H9 (cell line): ENCODE measurements around the gene ZBTB47. TPM values are rescaled to one million over a fixed set of nuclear protein-coding genes. Genes with fewer than 3 reads are reported as not detected.

Source experiments
- DNase-seq: peaks from one replicate; pipeline ENCODE4 v3.0.0-alpha.2; 2017
- H2AFZ ChIP-seq: one replicate; pipeline ENCODE4 v1.6.1; 2013; ENCODE audit warnings: mild to moderate bottlenecking, low read length, control low read depth, moderate library complexity
- H2AK5ac ChIP-seq: 2 replicates; pipeline ENCODE4 v1.6.1; 2013; ENCODE audit warnings: low read length, control low read depth, mixed read lengths; ENCODE audit not compliant: insufficient read length
- H2BK120ac ChIP-seq: one replicate; pipeline ENCODE4 v1.6.1; 2013; ENCODE audit warnings: low read depth, mild to moderate bottlenecking, low read length, control low read depth, inconsistent platforms; ENCODE audit not compliant: poor library complexity, severe bottlenecking
- H2BK12ac ChIP-seq: 2 replicates; pipeline ENCODE4 v1.6.1; 2013; ENCODE audit warnings: low read length, control low read depth, mixed read lengths, low read depth; ENCODE audit not compliant: insufficient read length
- H2BK15ac ChIP-seq: 2 replicates; pipeline ENCODE4 v1.6.1; 2013; ENCODE audit warnings: low read depth, low read length, control low read depth
- H2BK20ac ChIP-seq: one replicate; pipeline ENCODE4 v1.6.1; 2013; ENCODE audit warnings: low read depth, mild to moderate bottlenecking, low read length, control low read depth, inconsistent platforms; ENCODE audit not compliant: poor library complexity, severe bottlenecking
- H2BK5ac ChIP-seq: 2 replicates; pipeline ENCODE4 v1.6.1; 2013; ENCODE audit warnings: low read length, control low read depth, mixed read lengths; ENCODE audit not compliant: insufficient read length
- H3K14ac ChIP-seq: 2 replicates; pipeline ENCODE4 v1.6.1; 2013; ENCODE audit warnings: low read length, control low read depth; ENCODE audit not compliant: insufficient read depth
- H3K18ac ChIP-seq: 2 replicates; pipeline ENCODE4 v1.6.1; 2013; ENCODE audit warnings: low read depth, mild to moderate bottlenecking, mixed read lengths, low read length, control low read depth; ENCODE audit not compliant: insufficient read length
- H3K23ac ChIP-seq: 2 replicates; pipeline ENCODE4 v1.6.1; 2013; ENCODE audit warnings: low read length, control low read depth, mixed read lengths, low read depth; ENCODE audit not compliant: insufficient read length
- H3K23me2 ChIP-seq: 2 replicates; pipeline ENCODE4 v1.6.1; 2013; ENCODE audit warnings: low read depth, mild to moderate bottlenecking, mixed read lengths, low read length, control low read depth; ENCODE audit not compliant: insufficient read length, poor library complexity, severe bottlenecking
- H3K27ac ChIP-seq: 2 replicates; pipeline ENCODE4 v1.5.1; 2013; ENCODE audit warnings: low read length, control low read depth, mixed read lengths, low read depth; ENCODE audit not compliant: insufficient read length
- H3K27me3 ChIP-seq: 2 replicates; pipeline ENCODE4 v1.6.1; 2013; ENCODE audit warnings: low read length, control low read depth, inconsistent platforms; ENCODE audit not compliant: insufficient read depth
- H3K4ac ChIP-seq: 2 replicates; pipeline ENCODE4 v1.6.1; 2013; ENCODE audit warnings: low read depth, mild to moderate bottlenecking, control low read depth, inconsistent platforms, low read length, moderate library complexity
- H3K4me1 ChIP-seq: 2 replicates; pipeline ENCODE4 v1.6.1; 2013; ENCODE audit warnings: low read length, control low read depth, inconsistent platforms; ENCODE audit not compliant: insufficient read depth
- H3K4me2 ChIP-seq: 2 replicates; pipeline ENCODE4 v1.6.1; 2013; ENCODE audit warnings: low read length, control low read depth, mixed read lengths; ENCODE audit not compliant: insufficient read length, insufficient read depth
- H3K56ac ChIP-seq: 2 replicates; pipeline ENCODE4 v1.6.1; 2013; ENCODE audit warnings: low read depth, mild to moderate bottlenecking, mixed read lengths, low read length, control low read depth; ENCODE audit not compliant: insufficient read length
- H3K79me1 ChIP-seq: 2 replicates; pipeline ENCODE4 v1.6.1; 2013; ENCODE audit warnings: low read depth, mild to moderate bottlenecking, moderate library complexity, low read length, control low read depth, inconsistent platforms; ENCODE audit not compliant: insufficient read depth, poor library complexity, severe bottlenecking
- H3K79me2 ChIP-seq: 2 replicates; pipeline ENCODE4 v1.6.1; 2013; ENCODE audit warnings: low read length, control low read depth, inconsistent platforms; ENCODE audit not compliant: insufficient read depth
- H3K9ac ChIP-seq: 2 replicates; pipeline ENCODE4 v1.6.1; 2013; ENCODE audit warnings: low read length, control low read depth, mixed read lengths; ENCODE audit not compliant: insufficient read length; ENCODE audit errors: extremely low read depth
- H3K9me3 ChIP-seq: one replicate; pipeline ENCODE4 v1.6.1; 2013; ENCODE audit warnings: low read depth, low read length, inconsistent platforms; ENCODE audit not compliant: control insufficient read depth
- H3T11ph ChIP-seq: one replicate; pipeline ENCODE4 v1.6.1; 2013; ENCODE audit warnings: mild to moderate bottlenecking, low read length, control low read depth, inconsistent platforms
- H4K20me1 ChIP-seq: one replicate; pipeline ENCODE4 v1.6.1; 2013; ENCODE audit not compliant: control insufficient read depth, insufficient read length, insufficient read depth
- H4K5ac ChIP-seq: 2 replicates; pipeline ENCODE4 v1.6.1; 2013; ENCODE audit warnings: low read depth, mild to moderate bottlenecking, mixed read lengths, low read length, control low read depth; ENCODE audit not compliant: insufficient read length
- H4K8ac ChIP-seq: replicated peaks from 2 replicates; pipeline ENCODE4 v1.6.1; 2013; ENCODE audit warnings: low read length, control low read depth, mixed read lengths, low read depth; ENCODE audit not compliant: insufficient read length
- H4K91ac ChIP-seq: 2 replicates; pipeline ENCODE4 v1.6.1; 2013; ENCODE audit warnings: low read depth, mild to moderate bottlenecking, moderate library complexity, mixed read lengths, low read length, control low read depth; ENCODE audit not compliant: insufficient read length
- H3K27ac Mint-ChIP-seq, 3 experiments: 2 replicates in 2 of 3; 3 replicates in 1 of 3; pipeline ENCODE4 v1.8.0; 2020 to 2021; ENCODE audit warnings: mixed read lengths in 3 of 3, mild to moderate bottlenecking in 1 of 3, moderate library complexity in 1 of 3
- H3K27me3 Mint-ChIP-seq: 2 replicates; pipeline ENCODE4 v1.8.0; 2021; ENCODE audit warnings: low read depth, mild to moderate bottlenecking, moderate library complexity, mixed read lengths
- H3K36me3 Mint-ChIP-seq, 3 experiments: 2 replicates in 2 of 3; 3 replicates in 1 of 3; pipeline ENCODE4 v1.8.0; 2020 to 2021; ENCODE audit warnings: low read depth in 3 of 3, mixed read lengths in 3 of 3; ENCODE audit not compliant: insufficient read depth in 1 of 3
- H3K4me1 Mint-ChIP-seq, 2 experiments: 2 replicates each; pipeline ENCODE4 v1.8.0; 2020; ENCODE audit warnings: mixed read lengths in 2 of 2
- H3K4me3 Mint-ChIP-seq, 2 experiments: 2 replicates in 1 of 2; 3 replicates in 1 of 2; pipeline ENCODE4 v1.8.0; 2020 to 2021; ENCODE audit warnings: mild to moderate bottlenecking in 2 of 2, mixed read lengths in 2 of 2, moderate library complexity in 1 of 2
- H3K9me3 Mint-ChIP-seq, 2 experiments: 2 replicates in 1 of 2; 3 replicates in 1 of 2; pipeline ENCODE4 v1.8.0; 2020; ENCODE audit warnings: mild to moderate bottlenecking in 2 of 2, mixed read lengths in 2 of 2, moderate library complexity in 1 of 2
- WGBS: extraction: QIAGEN DNeasy Blood & Tissue Kit; methylation state at CpG from one replicate; pipeline ENCODE4 v1.1.7; 2013; ENCODE audit warnings: missing lambda C conversion rate, low lambda C conversion rate, mixed read lengths; ENCODE audit not compliant: insufficient read length; ENCODE audit errors: extremely low coverage; 5-methylcytosine and 5-hydroxymethylcytosine counted together
- total RNA-seq: library from RNA; stranded (reverse); gene quantifications from 2 replicates; pipeline ENCODE4 v1.2.1, GENCODE V29; 2021
- TF ChIP-seq, protein P1 (sequence below): fragments of 200-600 bp; sonication (generic); conservative IDR thresholded peaks from 3 replicates; pipeline ENCODE4 v1.8.0; 2021; ENCODE audit warnings: antibody characterized with exemption, mild to moderate bottlenecking

ZBTB47 gene
- total RNA-seq, 1 experiment from 2014 or later: 3.6 TPM

DNA sequence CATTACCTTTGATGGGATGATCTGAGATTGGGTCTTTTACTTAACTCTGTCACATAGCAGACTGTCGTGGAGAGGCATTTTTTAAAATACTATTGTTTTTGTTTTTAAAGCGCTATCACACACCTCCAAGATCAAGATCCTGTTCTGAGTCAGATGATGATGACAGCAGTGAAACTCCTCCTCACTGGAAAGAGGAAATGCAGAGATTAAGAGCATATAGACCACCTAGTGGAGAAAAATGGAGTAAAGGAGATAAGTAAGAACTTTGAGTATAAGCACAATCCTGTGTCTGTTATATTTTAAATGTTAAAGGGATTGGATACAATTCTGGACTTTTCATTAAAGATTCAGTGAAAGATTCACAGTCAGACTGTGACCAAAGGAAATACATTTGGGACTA, 18.4 kb upstream of the ZBTB47 start:
- Histone ChIP-seq H3K23ac (no peak overlapping the region), H2BK120ac (no peak overlapping the region), H3K23me2 (no peaks in the 10 kb centered on the region), H2BK15ac (no peak overlapping the region), H3K9me3 (no peaks in the 10 kb centered on the region), H2BK12ac (no peak overlapping the region), H2BK20ac (no peak overlapping the region), H4K5ac (no peak overlapping the region), H4K8ac (no peak overlapping the region), H3K27ac (no peak overlapping the region), H4K91ac (no peak overlapping the region), H3K27me3 (no peaks in the 10 kb centered on the region), H3K56ac (no peak overlapping the region), H3K4me1 (no peaks in the 10 kb centered on the region; the same call in 1 of the 2 replicates), H2BK5ac (no peak overlapping the region), H3K14ac (no peak overlapping the region), H4K20me1 (peaks cover 3% of the 10 kb centered on the region), H3K79me1 (peaks cover 7% of the 10 kb centered on the region), H3K4ac (no peak overlapping the region), H3K9ac (no peak overlapping the region), H2AK5ac (no peak overlapping the region), H3T11ph (no peak overlapping the region), H3K79me2 (no peaks in the 10 kb centered on the region), H3K4me2 (no peak overlapping the region), H3K18ac (no peak overlapping the region), H2AFZ (no peak overlapping the region)
- no CpG with 5 or more reads among the region's 2 CpGs for WGBS
- H3K36me3 Mint-ChIP-seq: peaks cover 24 to 45% (median 34%) of the 10 kb centered on the region in 3 experiments; a peak in 5 of 7 replicates
- TF ChIP-seq, protein P1, sequence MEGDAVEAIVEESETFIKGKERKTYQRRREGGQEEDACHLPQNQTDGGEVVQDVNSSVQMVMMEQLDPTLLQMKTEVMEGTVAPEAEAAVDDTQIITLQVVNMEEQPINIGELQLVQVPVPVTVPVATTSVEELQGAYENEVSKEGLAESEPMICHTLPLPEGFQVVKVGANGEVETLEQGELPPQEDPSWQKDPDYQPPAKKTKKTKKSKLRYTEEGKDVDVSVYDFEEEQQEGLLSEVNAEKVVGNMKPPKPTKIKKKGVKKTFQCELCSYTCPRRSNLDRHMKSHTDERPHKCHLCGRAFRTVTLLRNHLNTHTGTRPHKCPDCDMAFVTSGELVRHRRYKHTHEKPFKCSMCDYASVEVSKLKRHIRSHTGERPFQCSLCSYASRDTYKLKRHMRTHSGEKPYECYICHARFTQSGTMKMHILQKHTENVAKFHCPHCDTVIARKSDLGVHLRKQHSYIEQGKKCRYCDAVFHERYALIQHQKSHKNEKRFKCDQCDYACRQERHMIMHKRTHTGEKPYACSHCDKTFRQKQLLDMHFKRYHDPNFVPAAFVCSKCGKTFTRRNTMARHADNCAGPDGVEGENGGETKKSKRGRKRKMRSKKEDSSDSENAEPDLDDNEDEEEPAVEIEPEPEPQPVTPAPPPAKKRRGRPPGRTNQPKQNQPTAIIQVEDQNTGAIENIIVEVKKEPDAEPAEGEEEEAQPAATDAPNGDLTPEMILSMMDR: peak; percentile 39; the same call in 1 of the 3 replicates
- no peak for DNase-seq
- H3K9me3 Mint-ChIP-seq: no peaks in the 10 kb centered on the region
- H3K27me3 Mint-ChIP-seq: no peaks in the 10 kb centered on the region
- no peak overlapping the region for H3K27ac Mint-ChIP-seq
- no peak overlapping the region for H3K4me3 Mint-ChIP-seq
- peaks cover 25 to 29% of the 10 kb centered on the region in 2 experiments for H3K4me1 Mint-ChIP-seq
